ENCODE data around the gene HSPG2. TPM values are rescaled to one million over a fixed set of nuclear protein-coding genes. Genes with fewer than 3 reads are reported as not detected.
A peak's percentile ranks its signal among the peaks of the same experiment; 100 is the strongest.

HSPG2 gene
- total and polyA plus RNA-seq, 9 of the 15 experiments (the other 6 are each of a cell fraction or from before 2014, with no cell fraction given), result 0.14 to 160 (median 15.7) TPM

DNA sequence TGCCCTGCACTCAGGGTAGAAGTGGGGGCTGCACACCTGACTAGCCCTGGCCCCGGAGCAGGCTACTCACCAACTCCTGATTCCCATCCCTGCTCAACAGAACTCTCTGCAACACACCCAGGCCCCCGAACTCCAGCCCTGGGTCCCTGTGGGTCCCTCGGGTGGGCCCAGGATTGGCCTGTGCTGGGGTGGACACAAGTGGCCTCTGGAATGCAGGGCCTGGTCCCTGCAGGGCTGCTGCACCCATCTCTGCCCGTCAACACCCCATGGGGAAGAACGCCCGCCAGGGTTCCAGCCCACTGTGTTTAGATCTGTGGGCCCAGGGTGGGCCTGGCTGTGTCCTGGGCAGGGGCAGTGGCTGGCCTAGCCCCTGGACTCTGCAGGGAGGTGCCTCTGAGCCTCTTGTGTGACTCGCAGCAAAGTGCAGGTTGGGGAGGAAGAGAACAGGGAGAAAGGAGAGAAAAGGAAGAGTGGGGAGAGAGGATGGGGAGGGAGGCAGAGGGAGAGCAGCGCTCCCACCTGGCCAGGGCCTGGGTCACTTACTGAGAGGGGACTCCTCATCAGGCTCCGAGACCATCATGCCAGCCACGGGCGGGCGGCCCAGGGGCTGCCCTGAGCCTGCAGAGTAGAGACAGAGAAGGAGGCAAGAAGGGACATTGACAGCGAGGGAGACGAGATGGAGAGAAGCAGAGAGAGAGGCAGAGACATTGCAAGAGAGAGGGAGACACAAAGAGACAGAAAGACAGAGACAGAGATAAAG is 43.9 kb downstream of the HSPG2 start:
- FAIRE-seq, result no peak
- Histone ChIP-seq H3K36me3 (ENCODE audit: control insufficient read depth, insufficient read depth, low read length) (peaks cover 80% of the 10 kb centered on the region; the same call in 2 of the 3 replicates), H3K79me2 (ENCODE audit: control insufficient read depth, insufficient read depth, low read length) (peaks cover 5% of the 10 kb centered on the region; the same call in 1 of the 3 replicates), H4K20me1 (replicated peaks; ENCODE audit: control insufficient read depth, insufficient read depth, low read length) (no peaks in the 10 kb centered on the region), H3K4me1 (replicated peaks in 1 of 2; ENCODE audit: control insufficient read depth in 2 of 2, insufficient read depth in 2 of 2, low read length in 2 of 2) (peaks cover 16 to 44% of the 10 kb centered on the region in 2 experiments; a peak in 4 of 5 replicates), H3K27me3 (ENCODE audit: control insufficient read depth in 2 of 2, insufficient read depth in 2 of 2, low read length in 2 of 2) (no peaks in the 10 kb centered on the region), H3K9ac (ENCODE audit: insufficient read depth in 1 of 2, low read depth in 2 of 2, low read length in 2 of 2) (peak overlapping the region in 1 of 2 experiments; percentile 28; a peak in 2 of 4 replicates), H3K9me1 (ENCODE audit: control insufficient read depth, insufficient read depth, low read length) (no peaks in the 10 kb centered on the region), H2AFZ (ENCODE audit: low read depth, low read length) (no peak overlapping the region), H3K27ac (ENCODE audit: extremely low read depth, low read depth, low read length) (no peak overlapping the region), H3K4me2 (ENCODE audit: insufficient read depth, low read length) (no peak overlapping the region), H3K4me3 (no peak overlapping the region), H3K9me3 (replicated peaks; ENCODE audit: control insufficient read depth, insufficient read depth, low read depth, low read length) (no peaks in the 10 kb centered on the region; the same call in 1 of the 2 replicates)
- BruUV-seq (replicated peaks), result no TSS peak
- intact Hi-C loops (cut with micrococcal nuclease), result no loop called here
- ChIA-PET POLR2A (no interaction called here), CTCF (ENCODE audit: low intra/inter-chr PET ratio) (interaction anchor here (1.2 kb wide), 1 partner anchor 70 kb away, joined by 3 read pairs; no protein-coding TSS in a partner anchor)
- TF ChIP-seq NCOA1 (IDR thresholded peaks at IDR 0.05; ENCODE audit: low read depth) (no peak), PHF8 (IDR thresholded peaks at IDR 0.05; ENCODE audit: borderline replicate concordance, low read length) (no peak), TCFL5 (CRISPR knock-in tag; conservative IDR thresholded peaks at IDR 0.05) (no peak), ELF1 (tag; IDR thresholded peaks at IDR 0.05) (no peak), ZNF778 (CRISPR knock-in tag; IDR thresholded peaks at IDR 0.05) (no peak), MCM7 (IDR thresholded peaks at IDR 0.05) (no peak), MEF2D (tag; conservative IDR thresholded peaks at IDR 0.05; ENCODE audit: low read depth) (no peak), ARID1B (IDR thresholded peaks at IDR 0.05) (no peak), EWSR1 (IDR thresholded peaks at IDR 0.05; ENCODE audit: borderline replicate concordance, low read depth, partially characterized antibody) (no peak), HDAC6 (IDR thresholded peaks at IDR 0.05; ENCODE audit: low read depth, low read length) (no peak), POLR2AphosphoS2 (IDR thresholded peaks at IDR 0.05; ENCODE audit: low read length) (no peak)
- TF ChIP-seq, protein P1, sequence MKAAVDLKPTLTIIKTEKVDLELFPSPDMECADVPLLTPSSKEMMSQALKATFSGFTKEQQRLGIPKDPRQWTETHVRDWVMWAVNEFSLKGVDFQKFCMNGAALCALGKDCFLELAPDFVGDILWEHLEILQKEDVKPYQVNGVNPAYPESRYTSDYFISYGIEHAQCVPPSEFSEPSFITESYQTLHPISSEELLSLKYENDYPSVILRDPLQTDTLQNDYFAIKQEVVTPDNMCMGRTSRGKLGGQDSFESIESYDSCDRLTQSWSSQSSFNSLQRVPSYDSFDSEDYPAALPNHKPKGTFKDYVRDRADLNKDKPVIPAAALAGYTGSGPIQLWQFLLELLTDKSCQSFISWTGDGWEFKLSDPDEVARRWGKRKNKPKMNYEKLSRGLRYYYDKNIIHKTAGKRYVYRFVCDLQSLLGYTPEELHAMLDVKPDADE (conservative IDR thresholded peaks at IDR 0.05; ENCODE audit: control insufficient read depth, low read depth, low read length), result no peak
- TF ChIP-seq, protein P2, sequence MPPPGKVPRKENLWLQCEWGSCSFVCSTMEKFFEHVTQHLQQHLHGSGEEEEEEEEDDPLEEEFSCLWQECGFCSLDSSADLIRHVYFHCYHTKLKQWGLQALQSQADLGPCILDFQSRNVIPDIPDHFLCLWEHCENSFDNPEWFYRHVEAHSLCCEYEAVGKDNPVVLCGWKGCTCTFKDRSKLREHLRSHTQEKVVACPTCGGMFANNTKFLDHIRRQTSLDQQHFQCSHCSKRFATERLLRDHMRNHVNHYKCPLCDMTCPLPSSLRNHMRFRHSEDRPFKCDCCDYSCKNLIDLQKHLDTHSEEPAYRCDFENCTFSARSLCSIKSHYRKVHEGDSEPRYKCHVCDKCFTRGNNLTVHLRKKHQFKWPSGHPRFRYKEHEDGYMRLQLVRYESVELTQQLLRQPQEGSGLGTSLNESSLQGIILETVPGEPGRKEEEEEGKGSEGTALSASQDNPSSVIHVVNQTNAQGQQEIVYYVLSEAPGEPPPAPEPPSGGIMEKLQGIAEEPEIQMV (tag; conservative IDR thresholded peaks at IDR 0.05; ENCODE audit: low read depth), result no peak
- TF ChIP-seq, protein P3, sequence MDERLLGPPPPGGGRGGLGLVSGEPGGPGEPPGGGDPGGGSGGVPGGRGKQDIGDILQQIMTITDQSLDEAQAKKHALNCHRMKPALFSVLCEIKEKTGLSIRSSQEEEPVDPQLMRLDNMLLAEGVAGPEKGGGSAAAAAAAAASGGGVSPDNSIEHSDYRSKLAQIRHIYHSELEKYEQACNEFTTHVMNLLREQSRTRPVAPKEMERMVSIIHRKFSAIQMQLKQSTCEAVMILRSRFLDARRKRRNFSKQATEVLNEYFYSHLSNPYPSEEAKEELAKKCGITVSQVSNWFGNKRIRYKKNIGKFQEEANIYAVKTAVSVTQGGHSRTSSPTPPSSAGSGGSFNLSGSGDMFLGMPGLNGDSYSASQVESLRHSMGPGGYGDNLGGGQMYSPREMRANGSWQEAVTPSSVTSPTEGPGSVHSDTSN (CRISPR knock-in tag; IDR thresholded peaks at IDR 0.05; ENCODE audit: low read depth), result no peak
- TF ChIP-seq, protein P3 (tag; conservative IDR thresholded peaks at IDR 0.05; ENCODE audit: low read depth), result no peak
- DNase-seq (ENCODE audit: extremely low read depth in 1 of 4, low spot score in 3 of 4), result no peak
- WGBS (ENCODE audit: insufficient coverage, low coverage, missing lambda C conversion rate), result 87% methylated on average over 13 of the region's 14 CpGs
- in situ Hi-C loops (cut with MboI), result no loop called here
- no peak for ATAC-seq
